HG02610 (cell line): ENCODE results near the gene ESYT3.

Experiments
- ATAC-seq: cut with Tn5 transposase; IDR thresholded peaks from one replicate; pipeline ENCODE4 v1.9.1; 2021; ENCODE audit warnings: mild to moderate bottlenecking, moderate library complexity; ENCODE audit not compliant: unreplicated experiment

The ESYT3 gene, protein sequence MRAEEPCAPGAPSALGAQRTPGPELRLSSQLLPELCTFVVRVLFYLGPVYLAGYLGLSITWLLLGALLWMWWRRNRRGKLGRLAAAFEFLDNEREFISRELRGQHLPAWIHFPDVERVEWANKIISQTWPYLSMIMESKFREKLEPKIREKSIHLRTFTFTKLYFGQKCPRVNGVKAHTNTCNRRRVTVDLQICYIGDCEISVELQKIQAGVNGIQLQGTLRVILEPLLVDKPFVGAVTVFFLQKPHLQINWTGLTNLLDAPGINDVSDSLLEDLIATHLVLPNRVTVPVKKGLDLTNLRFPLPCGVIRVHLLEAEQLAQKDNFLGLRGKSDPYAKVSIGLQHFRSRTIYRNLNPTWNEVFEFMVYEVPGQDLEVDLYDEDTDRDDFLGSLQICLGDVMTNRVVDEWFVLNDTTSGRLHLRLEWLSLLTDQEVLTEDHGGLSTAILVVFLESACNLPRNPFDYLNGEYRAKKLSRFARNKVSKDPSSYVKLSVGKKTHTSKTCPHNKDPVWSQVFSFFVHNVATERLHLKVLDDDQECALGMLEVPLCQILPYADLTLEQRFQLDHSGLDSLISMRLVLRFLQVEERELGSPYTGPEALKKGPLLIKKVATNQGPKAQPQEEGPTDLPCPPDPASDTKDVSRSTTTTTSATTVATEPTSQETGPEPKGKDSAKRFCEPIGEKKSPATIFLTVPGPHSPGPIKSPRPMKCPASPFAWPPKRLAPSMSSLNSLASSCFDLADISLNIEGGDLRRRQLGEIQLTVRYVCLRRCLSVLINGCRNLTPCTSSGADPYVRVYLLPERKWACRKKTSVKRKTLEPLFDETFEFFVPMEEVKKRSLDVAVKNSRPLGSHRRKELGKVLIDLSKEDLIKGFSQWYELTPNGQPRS

DNA sequence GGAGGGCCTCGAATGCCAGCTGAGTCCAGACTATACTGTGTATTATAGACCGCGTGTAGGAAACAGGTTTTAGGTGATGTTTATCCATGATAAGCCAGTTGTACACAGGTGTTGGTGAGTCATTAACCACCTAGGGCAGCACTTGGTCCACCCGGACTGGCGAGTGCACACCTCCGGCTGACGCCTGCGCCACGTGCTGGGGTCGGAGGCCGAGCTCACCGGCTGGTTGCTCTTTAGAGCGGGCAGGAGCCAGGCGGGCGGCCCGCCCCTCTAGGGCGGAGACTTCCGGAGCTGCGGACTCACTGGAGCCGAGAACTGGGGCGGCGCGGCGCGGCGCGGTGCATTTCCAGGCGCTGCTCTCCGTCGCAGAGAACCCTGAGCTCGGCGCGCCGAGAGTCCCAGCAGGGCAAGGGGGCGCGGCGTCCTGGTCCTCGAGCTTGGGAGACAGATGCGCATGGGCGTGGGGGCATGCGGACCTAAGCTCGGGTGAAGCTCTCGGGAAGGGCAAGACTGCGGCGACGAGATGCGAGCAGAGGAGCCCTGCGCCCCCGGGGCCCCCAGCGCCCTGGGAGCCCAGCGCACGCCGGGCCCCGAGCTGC lies at the start of gene ESYT3:
ESYT3 (plus strand) TSS at position 341 of the 599 bp plus-strand sequence; CDS start at position 524, 183 bp downstream.
- ATAC-seq = no peak

DNA sequence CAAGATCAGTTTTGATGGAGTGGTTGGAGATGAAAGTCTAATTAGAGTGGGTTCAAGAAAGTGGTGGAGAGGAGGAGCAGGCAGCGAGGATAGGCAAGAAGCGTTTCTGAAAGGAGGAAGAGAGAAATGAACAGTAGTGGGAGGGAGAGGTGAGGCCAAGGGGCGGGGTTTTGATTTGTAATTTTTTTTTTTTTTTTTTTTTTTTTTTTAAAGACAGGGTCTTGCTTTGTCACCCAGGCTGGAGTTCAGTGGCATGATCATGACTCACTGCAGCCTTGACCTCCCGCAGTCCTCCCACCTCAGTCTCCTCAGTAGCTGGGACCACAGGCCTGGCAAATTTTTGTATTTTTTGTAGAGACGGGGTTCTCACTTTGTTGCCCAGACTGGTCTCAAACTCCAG lies 49.4 kb upstream of the ESYT3 start:
- ATAC-seq = no peak

DNA sequence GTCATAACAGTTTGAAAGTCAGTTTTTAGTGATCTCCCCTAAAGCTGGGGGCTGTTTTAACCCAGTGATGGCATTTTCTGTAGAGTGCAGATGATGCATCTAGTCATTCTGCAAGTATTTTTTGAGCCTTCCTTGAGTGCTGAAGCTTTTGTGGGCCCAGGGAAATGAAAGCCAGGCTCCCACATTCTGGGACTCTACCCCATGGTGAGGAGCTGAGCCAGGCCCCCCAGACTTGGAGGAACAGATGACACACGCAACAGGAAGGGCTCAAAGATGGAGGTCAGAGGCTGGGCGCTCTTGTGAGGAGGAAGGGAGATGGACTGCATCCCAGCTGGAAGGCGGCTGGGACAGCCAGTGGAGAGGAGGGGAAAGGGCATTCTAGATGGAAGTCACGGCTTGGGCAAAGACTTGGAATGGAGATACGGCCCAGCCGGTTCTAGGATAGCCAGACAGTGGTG lies 45.2 kb upstream of the ESYT3 start:
- ATAC-seq = no peak

DNA sequence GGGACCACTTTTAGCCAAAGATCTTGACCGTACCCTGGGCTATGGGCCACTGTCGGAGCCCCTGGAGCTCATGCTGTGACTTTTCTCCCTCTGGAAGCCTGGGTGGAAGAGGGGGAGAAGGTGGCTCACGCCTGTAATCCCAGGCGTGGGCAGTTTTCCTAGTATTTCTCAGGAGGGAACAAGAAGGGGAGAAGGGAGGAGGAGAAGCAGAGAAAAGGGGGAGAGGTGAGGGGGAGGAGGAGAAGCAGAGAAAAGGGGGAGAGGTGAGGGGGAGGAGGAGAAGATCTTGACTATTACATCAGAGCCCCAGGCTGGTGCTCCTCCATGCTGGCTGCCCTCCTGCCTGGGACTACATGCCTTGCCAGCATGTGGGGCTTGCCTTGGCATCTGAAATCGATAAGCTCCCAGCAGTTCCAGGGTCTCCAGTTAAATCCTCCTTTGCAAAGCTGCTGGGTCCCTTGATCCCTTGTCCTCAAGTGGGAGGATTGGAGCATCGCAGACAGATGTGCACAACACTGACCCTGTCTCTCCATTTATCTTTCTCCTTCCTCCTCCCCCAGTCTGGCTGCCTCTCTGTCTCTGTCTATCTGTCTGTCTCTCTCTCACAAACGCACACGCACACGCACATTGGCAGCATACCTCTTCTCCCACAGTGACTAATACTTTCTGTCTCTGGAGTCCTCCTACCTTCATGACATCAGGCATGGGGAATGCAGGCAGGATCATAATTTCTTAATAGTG lies 44.4 kb upstream of the ESYT3 start:
- no peak for ATAC-seq

DNA sequence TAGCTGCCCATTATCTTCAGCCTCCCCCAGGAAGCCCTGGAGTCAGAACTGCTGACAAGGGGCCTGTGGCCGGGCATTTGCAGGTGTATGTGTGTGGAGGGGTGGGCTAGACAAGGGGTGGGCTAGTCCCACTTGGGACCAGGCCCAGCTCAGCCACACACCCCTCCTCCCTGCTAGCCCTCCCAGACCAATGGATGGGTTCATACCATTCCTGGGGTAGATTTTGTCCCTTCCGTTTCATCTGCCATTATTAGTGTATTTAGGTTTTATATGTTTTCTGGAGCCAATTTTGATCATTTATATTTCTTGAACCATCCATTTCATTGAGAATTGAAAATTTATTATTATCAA lies 43.9 kb upstream of the ESYT3 start:
- no peak for ATAC-seq

DNA sequence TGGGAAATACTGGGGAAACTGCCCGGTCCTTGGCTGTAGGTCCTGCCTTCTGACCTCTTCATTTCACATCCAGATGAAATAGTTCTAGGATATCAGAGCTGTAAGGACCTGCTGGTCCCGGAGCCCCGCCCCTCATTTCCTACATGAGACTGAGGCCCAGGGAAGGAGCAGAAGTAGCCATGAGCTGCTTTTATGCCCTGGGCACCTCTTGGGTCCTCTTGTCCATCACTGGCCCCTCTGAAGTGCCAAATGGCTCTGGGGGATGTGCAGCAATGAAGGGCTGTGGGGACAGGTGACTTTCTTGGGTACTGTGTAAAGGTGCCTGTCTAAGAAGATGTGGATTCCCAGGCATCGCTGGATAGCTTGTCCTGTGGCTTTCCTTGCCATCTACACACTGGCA lies 40.3 kb upstream of the ESYT3 start:
- no peak for ATAC-seq

DNA sequence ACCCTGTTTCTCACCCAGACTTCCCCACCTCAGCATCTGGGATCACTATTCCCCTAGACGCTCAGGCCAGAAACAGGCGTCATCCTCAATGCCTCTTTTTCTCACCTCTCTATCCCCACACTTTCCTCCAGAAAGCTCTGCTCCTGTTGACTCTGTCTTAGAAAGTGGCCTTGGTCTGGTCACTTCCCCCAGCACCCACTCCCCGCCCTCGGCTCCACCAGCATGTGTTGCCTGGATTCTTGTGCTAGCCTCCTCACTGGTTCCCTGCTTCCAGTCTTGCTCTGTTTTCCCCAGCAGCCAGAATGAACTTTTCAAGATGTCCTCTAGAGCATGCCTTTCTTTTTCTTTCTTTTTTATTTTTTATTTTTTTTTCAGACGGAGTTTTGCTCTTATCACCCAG lies 39.7 kb upstream of the ESYT3 start:
- no peak for ATAC-seq

DNA sequence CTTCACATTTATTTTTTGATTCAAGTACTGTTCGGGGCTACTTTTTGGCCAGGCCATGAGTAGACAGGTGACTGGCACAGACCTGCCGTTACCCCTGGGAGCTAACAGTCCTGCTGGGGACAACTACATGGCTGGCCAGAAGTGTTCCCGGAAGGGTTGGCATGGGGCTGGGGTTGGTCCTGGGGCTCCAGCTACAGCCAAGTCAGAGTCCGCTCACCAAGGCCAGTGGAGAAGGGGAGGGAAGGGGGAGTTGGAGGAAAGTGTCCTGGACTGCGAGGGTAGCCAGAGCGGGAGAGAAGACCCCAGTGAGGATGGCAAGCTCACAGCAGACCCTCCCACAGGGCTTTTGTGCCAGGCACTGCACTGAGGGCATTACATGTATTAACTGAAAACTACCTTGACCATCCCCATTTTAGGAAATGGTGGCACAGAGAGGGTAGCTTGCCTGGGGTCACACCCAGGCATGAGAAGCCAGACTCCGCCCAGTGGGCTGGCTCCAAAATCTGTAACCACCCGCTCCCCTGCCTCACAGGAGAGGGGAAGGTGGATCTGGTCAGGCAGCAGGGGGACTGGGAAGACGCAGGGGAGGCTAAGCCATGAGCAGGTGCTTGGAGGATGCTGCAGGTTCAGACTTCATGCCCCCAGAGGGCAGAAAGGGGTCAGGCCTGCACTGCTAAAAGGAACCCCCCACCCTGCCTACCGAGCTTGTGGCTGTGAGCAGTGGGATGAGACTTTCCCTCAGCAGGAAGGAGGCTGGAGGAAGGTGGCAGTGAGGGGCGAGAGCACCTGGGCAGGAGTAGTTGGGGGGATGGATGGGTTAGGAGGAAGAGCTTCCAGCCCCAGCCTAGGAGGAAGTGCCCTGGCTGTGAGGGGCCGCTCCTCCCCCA lies 38.3 kb upstream of the ESYT3 start:
- ATAC-seq = no peak

DNA sequence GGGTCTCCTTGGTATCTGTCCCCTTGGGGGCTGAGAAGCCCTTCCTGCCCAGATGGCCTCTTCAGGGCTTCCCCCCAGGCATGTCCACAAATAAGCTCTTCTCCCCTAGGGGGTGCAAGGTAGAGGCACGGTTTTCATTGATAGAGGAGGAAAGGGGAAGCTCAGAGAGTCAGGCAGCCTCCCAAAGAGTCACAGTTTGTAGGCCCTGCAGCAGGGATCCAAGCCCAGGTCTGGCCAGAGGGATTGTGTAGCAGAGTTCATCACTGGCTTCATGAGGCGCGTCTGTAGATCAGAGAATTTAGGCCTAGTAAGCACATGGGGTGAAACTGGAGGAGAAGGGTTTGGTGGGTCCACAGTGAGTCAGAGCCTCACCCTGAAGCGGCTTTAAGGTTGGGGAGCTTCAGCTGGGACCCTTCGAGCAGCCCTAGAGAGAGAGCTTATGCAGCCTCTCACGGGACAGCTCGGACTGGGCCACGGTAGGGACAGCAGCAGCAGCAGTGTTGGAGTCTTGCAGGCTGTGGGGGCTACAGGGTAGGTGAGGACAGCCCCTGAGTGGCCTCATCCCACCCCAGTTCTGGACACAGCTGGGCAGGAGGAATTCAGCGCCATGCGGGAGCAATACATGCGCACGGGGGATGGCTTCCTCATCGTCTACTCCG lies 37.5 kb upstream of the ESYT3 start:
- ATAC-seq = no peak

DNA sequence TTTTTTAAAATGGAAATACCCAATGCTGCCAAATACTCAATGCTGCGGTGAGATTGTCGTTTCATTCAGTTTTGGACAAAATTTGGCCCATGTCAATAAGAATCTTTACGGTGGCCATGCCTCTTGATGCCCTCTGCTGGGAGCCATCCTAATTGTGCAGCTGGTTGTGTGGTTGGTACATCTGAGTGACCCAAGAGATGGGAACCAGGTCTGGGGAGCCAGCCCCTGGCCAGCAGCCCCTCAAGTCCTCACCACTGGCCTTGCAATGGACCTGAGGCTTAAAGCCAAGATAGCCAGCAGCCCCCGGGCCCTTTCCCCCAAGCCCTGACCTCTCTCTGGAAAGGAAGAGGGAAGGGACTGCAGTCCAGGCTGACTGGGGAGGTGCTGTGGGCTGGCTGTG lies 36.4 kb upstream of the ESYT3 start:
- no peak for ATAC-seq

DNA sequence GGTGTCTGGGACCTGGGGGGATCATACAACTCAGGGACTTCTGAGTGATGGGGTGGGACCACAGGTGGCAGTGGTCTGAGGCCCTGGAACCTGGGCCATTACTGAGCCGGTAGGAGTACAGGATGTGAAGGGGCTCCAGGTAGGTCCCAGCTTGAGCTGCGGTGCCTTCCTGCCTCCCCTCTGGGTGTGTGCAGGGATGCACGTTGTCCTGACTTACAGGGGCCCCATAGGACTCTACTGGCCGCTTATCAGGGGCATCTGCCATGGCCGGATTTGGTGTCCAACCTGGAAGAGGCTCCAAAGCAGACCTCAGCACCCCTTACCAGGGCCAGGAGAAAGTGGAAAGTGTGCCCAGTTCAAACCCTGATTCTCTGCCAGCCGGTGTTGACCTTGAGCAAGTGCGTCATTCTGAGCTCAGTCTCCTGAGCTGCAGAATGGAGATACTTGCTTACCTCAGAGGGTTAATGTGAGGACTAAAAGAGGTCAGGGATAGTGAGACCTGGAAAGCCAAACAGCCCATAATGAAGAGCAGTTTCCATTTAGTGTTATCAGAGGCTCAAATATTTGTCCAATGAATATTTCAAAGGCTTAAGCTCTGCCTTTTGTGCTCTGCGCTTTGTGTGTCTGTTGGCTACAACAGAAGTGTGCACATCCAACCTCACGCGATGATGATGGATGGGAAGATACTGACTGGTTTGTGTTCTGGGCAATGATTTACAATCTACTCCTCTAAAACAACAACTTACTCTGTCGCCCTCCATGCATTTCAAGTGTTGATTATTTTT lies 35.4 kb upstream of the ESYT3 start:
- no peak for ATAC-seq

DNA sequence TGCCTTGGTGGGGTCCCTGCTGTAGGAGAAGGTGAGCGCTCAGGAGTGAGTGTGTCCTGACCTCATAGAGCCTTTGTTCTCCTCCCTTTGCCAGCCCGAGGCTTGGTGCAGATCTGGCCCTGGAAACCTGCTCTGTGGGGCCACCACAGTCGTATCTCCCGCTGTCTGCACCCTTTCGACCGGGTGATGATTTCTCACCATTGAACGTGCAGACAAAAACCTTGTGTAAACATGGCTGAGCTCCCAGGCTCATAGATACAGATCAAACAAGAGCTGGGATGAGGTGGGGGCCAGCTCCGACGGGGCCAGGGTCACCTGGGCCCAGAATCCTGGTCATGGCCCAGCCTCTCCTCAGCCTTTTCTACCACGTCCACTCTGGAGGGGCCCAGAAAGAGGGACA lies 34.6 kb upstream of the ESYT3 start:
- no peak for ATAC-seq

DNA sequence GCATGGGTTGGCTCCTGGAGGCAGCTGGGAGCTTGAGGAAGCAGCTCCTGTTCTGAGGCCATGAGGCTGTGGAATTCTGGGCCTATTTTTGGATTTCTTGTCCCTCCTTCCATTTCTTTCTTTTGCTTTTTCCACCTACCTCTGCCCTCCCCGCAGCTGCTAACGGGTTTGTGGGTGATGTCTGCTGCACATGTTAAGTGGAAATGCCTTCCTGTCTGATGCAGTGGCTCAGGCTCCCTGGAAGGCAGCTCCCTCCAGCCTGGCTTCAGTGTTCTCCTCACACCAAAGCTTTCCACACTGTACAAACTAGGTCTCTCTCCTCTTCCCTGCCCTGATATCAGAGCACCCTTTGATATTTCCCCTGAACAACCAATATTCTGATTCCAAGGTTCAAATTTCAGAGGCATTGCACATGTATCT lies 33.8 kb upstream of the ESYT3 start:
- ATAC-seq = no peak

DNA sequence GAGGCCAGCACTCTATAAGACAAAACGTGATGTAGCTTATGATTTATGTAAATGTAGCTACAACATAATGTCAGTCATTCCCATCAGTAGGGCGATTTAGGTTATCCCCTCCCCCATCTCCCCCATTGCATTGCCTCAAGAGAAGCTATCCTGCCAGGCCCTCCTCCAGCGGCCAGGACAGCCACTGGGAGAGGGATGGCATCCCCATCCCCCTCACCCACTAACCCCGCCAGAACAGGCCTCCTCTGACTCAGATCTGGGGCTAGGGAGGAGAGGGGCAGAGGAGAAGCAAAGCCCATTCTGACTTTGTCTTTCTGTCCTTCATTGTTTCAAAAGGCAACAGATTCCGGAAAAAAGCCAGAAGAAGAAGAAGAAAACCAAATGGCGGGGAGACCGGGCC lies 32.6 kb upstream of the ESYT3 start:
- no peak for ATAC-seq

DNA sequence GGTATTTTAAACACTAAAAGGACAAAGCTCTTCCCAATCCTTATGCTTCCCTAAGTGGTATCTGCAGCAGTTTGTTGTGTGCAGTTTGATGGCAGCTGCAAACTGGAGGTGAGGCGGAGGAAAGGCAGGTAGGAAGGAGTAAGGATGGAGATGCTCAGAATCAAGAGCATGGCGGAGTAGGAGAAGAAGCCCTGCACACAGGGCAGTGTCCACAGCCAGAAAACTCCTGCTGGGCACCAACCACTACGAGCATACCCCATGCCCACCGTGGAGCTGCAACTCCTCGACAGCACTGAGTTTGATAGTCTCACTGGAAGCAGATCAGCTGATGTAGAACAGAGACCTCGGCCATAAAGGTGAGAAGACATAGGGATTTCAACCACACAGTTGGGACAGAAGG lies 30.3 kb upstream of the ESYT3 start:
- ATAC-seq = no peak

DNA sequence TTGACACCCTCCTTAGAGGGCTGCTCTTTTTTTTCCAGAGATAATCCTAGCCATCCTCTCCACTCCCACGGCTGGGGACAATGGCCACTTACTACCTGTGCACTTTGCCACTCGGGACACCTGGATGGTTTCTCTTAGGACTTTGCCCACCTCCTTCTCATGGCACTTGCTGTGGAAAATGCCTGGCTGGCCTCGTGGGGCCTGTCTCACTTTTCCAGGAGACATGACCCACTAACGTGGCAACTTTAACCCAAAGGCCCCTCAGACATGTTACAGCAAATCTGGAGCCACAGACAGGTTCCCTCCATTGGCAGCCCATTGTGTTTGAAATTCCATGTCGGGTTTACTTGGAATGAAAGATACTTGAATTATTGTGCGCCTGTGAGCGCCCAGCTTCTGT lies 29.4 kb upstream of the ESYT3 start:
- ATAC-seq = no peak

DNA sequence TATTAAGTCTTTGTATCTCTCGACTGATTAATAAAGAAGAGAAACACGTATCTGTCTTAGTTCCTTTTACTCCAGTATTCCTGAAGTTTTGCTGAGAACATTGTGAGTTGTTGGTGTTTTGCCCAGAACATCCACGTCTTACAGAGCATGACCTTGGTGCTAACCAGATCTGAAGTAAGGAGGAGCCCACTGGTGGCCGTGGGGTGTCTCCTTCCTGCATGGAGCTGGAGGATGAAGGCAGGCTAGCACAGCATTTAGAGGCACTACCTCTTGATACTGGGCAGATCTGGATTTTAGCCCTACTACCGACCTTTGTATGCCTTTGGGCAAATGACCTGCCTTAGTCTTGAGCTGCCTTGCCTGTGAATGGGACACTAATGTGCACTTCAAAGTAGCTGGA lies 28.9 kb upstream of the ESYT3 start:
- no peak for ATAC-seq

DNA sequence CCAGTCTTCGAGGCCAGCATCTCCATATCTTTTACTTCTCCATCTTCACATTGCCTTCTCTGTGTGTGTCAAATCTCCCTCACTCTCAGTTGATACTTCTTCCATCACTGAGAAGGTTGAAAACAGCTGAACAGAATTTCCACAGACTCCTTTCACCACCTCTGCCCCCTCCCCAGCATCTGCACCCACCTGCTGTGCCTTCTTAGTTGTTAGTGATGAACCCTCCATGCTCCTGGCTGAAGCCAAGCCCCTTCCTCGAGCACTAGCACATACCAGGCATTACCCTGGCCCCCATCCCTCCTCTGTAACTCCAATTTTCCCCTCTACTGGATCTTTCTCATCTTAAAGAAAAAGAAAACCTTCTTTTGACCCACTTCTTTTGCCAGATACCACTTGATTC lies 27.8 kb upstream of the ESYT3 start:
- ATAC-seq = no peak
